A673 (cell line): Measurements from ENCODE around the gene CFAP97D2. TPM values are rescaled to one million over a fixed set of nuclear protein-coding genes. Genes with fewer than 3 reads are reported as not detected.

ENCODE experiments used
- BruUV-seq: library from RNA; stranded (reverse); fragments of 400-500 nt; replicated peaks from 2 replicates; lab custom pipeline; 2021; lab: Mats Ljungman, UMichigan
- CTCF ChIA-PET: fragments of 300-600 bp; sonication (Branson Sonifier 250); formaldehyde crosslinking; loops from one replicate; lab custom pipeline; 2022; ENCODE audit warnings: antibody characterized with exemption; lab: Charles Lee
- POLR2A ChIA-PET: fragments of 300-600 bp; sonication (Branson Sonifier 250); formaldehyde crosslinking; loops from one replicate; lab custom pipeline; 2022; ENCODE audit warnings: antibody characterized with exemption; ENCODE audit not compliant: low non-redundant PET; lab: Charles Lee
- DNase-seq: peaks from one replicate; pipeline ENCODE4 v3.0.0-alpha.2; 2015; ENCODE audit warnings: low spot score
- H3K27ac ChIP-seq: fragments of 200-600 bp; sonication (generic); 2 replicates; pipeline ENCODE4 v1.5.1; 2016; ENCODE audit warnings: mixed run types, low read depth, mild to moderate bottlenecking, mixed read lengths, antibody characterized with exemption, low read length; ENCODE audit not compliant: poor library complexity, severe bottlenecking
- H3K27me3 ChIP-seq: fragments of 200-600 bp; sonication (generic); replicated peaks from 2 replicates; pipeline ENCODE4 v1.6.1; 2017; ENCODE audit warnings: mixed run types, low read depth, mild to moderate bottlenecking, mixed read lengths, antibody characterized with exemption, low read length; ENCODE audit not compliant: insufficient read depth, poor library complexity
- H3K36me3 ChIP-seq: fragments of 200-600 bp; sonication (generic); 2 replicates; pipeline ENCODE4 v1.6.1; 2016; ENCODE audit warnings: mixed run types, mild to moderate bottlenecking, mixed read lengths, antibody characterized with exemption, low read length; ENCODE audit not compliant: insufficient read depth, poor library complexity, severe bottlenecking
- H3K4me1 ChIP-seq: fragments of 200-600 bp; sonication (generic); 2 replicates; pipeline ENCODE4 v1.6.1; 2017; ENCODE audit warnings: mixed run types, mild to moderate bottlenecking, mixed read lengths, antibody characterized with exemption, low read length; ENCODE audit not compliant: insufficient read depth, poor library complexity, severe bottlenecking
- H3K4me3 ChIP-seq: fragments of 200-600 bp; sonication (generic); 2 replicates; pipeline ENCODE4 v1.5.1; 2016; ENCODE audit warnings: low read depth, mixed run types, mild to moderate bottlenecking, mixed read lengths, low read length; ENCODE audit not compliant: poor library complexity, severe bottlenecking
- H3K9me3 ChIP-seq: fragments of 200-600 bp; sonication (generic); 2 replicates; pipeline ENCODE4 v1.6.1; 2016; ENCODE audit warnings: mixed run types, low read depth, mild to moderate bottlenecking, mixed read lengths, antibody characterized with exemption, low read length; ENCODE audit not compliant: poor library complexity, severe bottlenecking
- CTCF ChIP-seq: fragments of 300-800, 200-600 bp; sonication (generic); conservative IDR thresholded peaks from 2 replicates; pipeline ENCODE4 v1.5.1; 2017; ENCODE audit warnings: low read depth, mild to moderate bottlenecking, antibody characterized with exemption, low read length, moderate library complexity, mixed read lengths
- EZH2 ChIP-seq: fragments of 200-600 bp; sonication (generic); IDR thresholded peaks from 2 replicates; pipeline ENCODE4 v1.6.1; 2017; ENCODE audit warnings: borderline replicate concordance, low read depth, mild to moderate bottlenecking, mixed read lengths, antibody characterized with exemption, low read length; ENCODE audit not compliant: poor library complexity, severe bottlenecking
- intact Hi-C: fragments of 100-400 bp; cut with micrococcal nuclease; formaldehyde crosslinking; loops from one replicate; pipeline ENCODE4 v1.10.0; 2022; ENCODE audit not compliant: unreplicated experiment
- total RNA-seq: library from RNA; stranded (reverse); gene quantifications from 2 replicates; pipeline ENCODE4 v1.2.3, GENCODE V29; 2021

CFAP97D2 gene
- total RNA-seq, 1 experiment from 2014 or later = not detected

GRCh38 chr13:114149774-114150740 lies 29.0 kb upstream of the CFAP97D2 start:
- H3K4me3 ChIP-seq = no peak overlapping the region
- BruUV-seq = no TSS peak
- no peaks in the 10 kb centered on the region for H3K9me3 ChIP-seq
- H3K27me3 ChIP-seq = no peaks in the 10 kb centered on the region
- H3K27ac ChIP-seq = no peak overlapping the region
- DNase-seq = no peak
- intact Hi-C loops = no loop called here
- no peaks in the 10 kb centered on the region for H3K4me1 ChIP-seq
- no peaks in the 10 kb centered on the region for H3K36me3 ChIP-seq
- POLR2A ChIA-PET = no interaction called here
- no peak for TF ChIP-seq CTCF
- no peak for TF ChIP-seq EZH2
- CTCF ChIA-PET = no interaction called here

GRCh38 chr13:114151031-114151430 lies 28.0 kb upstream of the CFAP97D2 start:
- ChIA-PET POLR2A (no interaction called here), CTCF (no interaction called here)
- Histone ChIP-seq H3K27me3 (no peaks in the 10 kb centered on the region), H3K4me3 (no peak overlapping the region), H3K36me3 (no peaks in the 10 kb centered on the region), H3K27ac (no peak overlapping the region), H3K4me1 (no peaks in the 10 kb centered on the region), H3K9me3 (no peaks in the 10 kb centered on the region)
- BruUV-seq = no TSS peak
- TF ChIP-seq EZH2 (no peak), CTCF (no peak)
- intact Hi-C loops = no loop called here
- no peak for DNase-seq

GRCh38 chr13:114151565-114152284 lies 27.3 kb upstream of the CFAP97D2 start:
- no TSS peak for BruUV-seq
- Histone ChIP-seq H3K4me1 (no peaks in the 10 kb centered on the region), H3K36me3 (no peaks in the 10 kb centered on the region), H3K27me3 (no peaks in the 10 kb centered on the region), H3K27ac (no peak overlapping the region), H3K9me3 (no peaks in the 10 kb centered on the region), H3K4me3 (no peak overlapping the region)
- ChIA-PET CTCF (no interaction called here), POLR2A (no interaction called here)
- DNase-seq = peak; percentile 35
- intact Hi-C loops = no loop called here
- TF ChIP-seq CTCF (0 out of 2 replicates have a peak, but pooled peaks have one; percentile 29), EZH2 (no peak)
